Gastrocnemius medialis (tissue), 4 donors: ENCODE measurements around the gene KIAA2012. TPM values are rescaled to one million over a fixed set of nuclear protein-coding genes. Genes with fewer than 3 reads are reported as not detected.
"Not testable (repeated sequence)": the region's sequence is repeated elsewhere in the genome, so short reads cannot be mapped to it uniquely, and the experiment has no call there.

Source experiments
- ATAC-seq, 2 donors: fragments of 150-250 bp; one replicate each; pipeline ENCODE4 v1.9.1; 2016
- DNase-seq, 2 donors: peaks; one replicate each; pipeline ENCODE4 v3.0.0-alpha.2; 2019
- H3K27ac ChIP-seq, 4 donors: fragments of 200-600 bp; sonication (generic); 1 replicate in 1 of 4; 2 replicates in 3 of 4; pipeline ENCODE4 v1.5.1; 2016 to 2018; ENCODE audit warnings: mild to moderate bottlenecking in 2 of 4, moderate library complexity in 1 of 4
- H3K27me3 ChIP-seq, 3 donors: fragments of 200-600 bp; sonication (generic) in 2 of 3; 1 replicate in 1 of 3; 2 replicates in 2 of 3; pipeline versions ENCODE4 v1.5.1 to v1.6.0; 2016 to 2019; ENCODE audit warnings: mild to moderate bottlenecking in 1 of 3, moderate library complexity in 1 of 3
- H3K36me3 ChIP-seq, 2 donors: fragments of 200-600 bp; sonication (generic) in 1 of 2; one replicate each; pipeline ENCODE4 v1.5.1; 2017 to 2018
- H3K4me1 ChIP-seq, 2 donors: fragments of 200-600 bp; sonication (generic) in 1 of 2; one replicate each; pipeline ENCODE4 v1.5.1; 2016 to 2017; ENCODE audit warnings: mild to moderate bottlenecking in 2 of 2
- H3K4me3 ChIP-seq, 4 donors: fragments of 200-600 bp; sonication (generic) in 3 of 4; 1 replicate in 1 of 4; 2 replicates in 3 of 4; pipeline ENCODE4 v1.5.1; 2016 to 2019; ENCODE audit warnings: mild to moderate bottlenecking in 2 of 4
- H3K9me3 ChIP-seq, 3 donors: fragments of 200-600 bp; sonication (generic) in 2 of 3; 1 replicate in 1 of 3; 2 replicates in 2 of 3; pipeline ENCODE4 v1.5.1; 2016 to 2019
- CTCF ChIP-seq, 5 experiments: fragments of 450-650 bp in 3 of 5; fragments of 200-600 bp in 2 of 5; sonication (generic) in 2 of 5; IDR thresholded peaks in 4 of 5; conservative IDR thresholded peaks in 1 of 5; 1 replicate in 4 of 5; 2 replicates in 1 of 5; pipeline ENCODE4 v1.5.1; 2016 to 2019; ENCODE audit warnings: antibody characterized with exemption in 5 of 5, mild to moderate bottlenecking in 3 of 5, moderate library complexity in 3 of 5
- POLR2A ChIP-seq, 2 donors: fragments of 450-650 bp; IDR thresholded peaks; one replicate each; pipeline ENCODE4 v1.6.1; 2017; ENCODE audit warnings: antibody characterized with exemption in 2 of 2, mild to moderate bottlenecking in 2 of 2, moderate library complexity in 2 of 2
- in situ Hi-C, 4 donors: fragments of 200-750 bp; cut with MboI; loops; one replicate each; pipeline versions ENCODE4 v1.15.0 to v1.8.0; 2017; ENCODE audit warnings: low sequenced_read_pairs in 4 of 4
- intact Hi-C: fragments of 100-400 bp; cut with DNase I; formaldehyde crosslinking; loops from one replicate; pipeline ENCODE4 v1.15.1; 2023; ENCODE audit warnings: low total_unique reads
- total RNA-seq, 4 donors: library from RNA; depleted of rRNA; stranded (reverse); fragments of >200 nt; gene quantifications; one replicate each; pipeline versions ENCODE4 v1.1.0 to v1.2.3, GENCODE V29; 2016

KIAA2012 gene
- total RNA-seq, 4 donors from 2014 or later = not detected

DNA sequence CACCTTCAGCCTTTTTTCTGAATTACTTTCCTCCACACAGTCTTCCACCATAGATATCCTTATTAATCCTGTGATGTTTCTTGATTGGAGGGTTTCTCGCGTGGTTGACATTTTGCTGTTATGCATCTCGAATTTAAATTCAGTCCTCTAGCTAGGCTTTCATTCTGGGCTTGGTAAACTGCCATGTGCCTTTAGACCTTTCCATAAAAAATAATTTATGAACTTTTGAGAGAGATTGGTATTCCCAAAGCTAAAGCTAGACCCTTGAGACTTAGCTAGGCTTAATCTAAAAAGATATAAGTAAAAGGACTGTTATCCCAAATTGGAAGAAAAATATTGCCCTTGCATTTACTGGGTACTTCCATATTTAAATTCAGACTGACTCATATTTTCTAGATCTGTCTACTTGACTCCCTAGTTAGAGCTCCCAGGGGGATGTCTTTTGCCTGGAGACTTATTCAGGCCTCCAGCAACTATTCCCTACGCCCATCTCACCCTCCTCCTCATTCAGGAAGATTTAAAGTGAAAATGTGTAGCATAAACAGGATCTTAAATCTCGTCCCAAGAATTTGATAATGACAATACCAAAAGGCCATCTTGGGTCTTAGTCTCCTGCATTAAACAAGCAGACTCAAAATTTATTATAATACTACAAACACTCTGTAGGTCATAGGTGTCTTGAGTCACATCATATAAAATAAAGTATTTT is 60.3 kb downstream of the KIAA2012 start:
- Histone ChIP-seq H3K36me3 (no peaks in the 10 kb centered on the region), H3K9me3 (no peaks in the 10 kb centered on the region), H3K4me1 (no peaks in the 10 kb centered on the region), H3K27me3 (no peaks in the 10 kb centered on the region), H3K27ac (no peak overlapping the region), H3K4me3 (no peak overlapping the region)
- in situ Hi-C loops = no loop called here
- no peak for TF ChIP-seq CTCF (IDR thresholded peaks at IDR 0.05 in 4 of 5, conservative IDR thresholded peaks at IDR 0.05 in 1 of 5)
- no peak for TF ChIP-seq POLR2A (IDR thresholded peaks at IDR 0.05)
- DNase-seq = no peak
- no peak for ATAC-seq
- intact Hi-C loops = no loop called here

GRCh38 chr2:202133909-202134265 is 60.8 kb downstream of the KIAA2012 start:
- Histone ChIP-seq H3K27me3 (no peaks in the 10 kb centered on the region), H3K9me3 (no peaks in the 10 kb centered on the region), H3K4me1 (no peaks in the 10 kb centered on the region), H3K27ac (no peak overlapping the region), H3K36me3 (no peaks in the 10 kb centered on the region), H3K4me3 (no peak overlapping the region)
- TF ChIP-seq CTCF (IDR thresholded peaks at IDR 0.05 in 4 of 5, conservative IDR thresholded peaks at IDR 0.05 in 1 of 5) = no peak
- TF ChIP-seq POLR2A (IDR thresholded peaks at IDR 0.05) = no peak
- no peak for ATAC-seq
- intact Hi-C loops = no loop called here
- in situ Hi-C loops = no loop called here
- DNase-seq = no peak

GRCh38 chr2:202135091-202135874 is 62.2 kb downstream of the KIAA2012 start:
- TF ChIP-seq CTCF (IDR thresholded peaks at IDR 0.05 in 4 of 5, conservative IDR thresholded peaks at IDR 0.05 in 1 of 5) = no peak
- TF ChIP-seq POLR2A (IDR thresholded peaks at IDR 0.05) = no peak
- intact Hi-C loops (no loop called here), in situ Hi-C loops (no loop called here)
- Histone ChIP-seq H3K36me3 (no peaks in the 10 kb centered on the region), H3K27me3 (no peaks in the 10 kb centered on the region), H3K9me3 (no peaks in the 10 kb centered on the region), H3K4me1 (no peaks in the 10 kb centered on the region), H3K4me3 (no peak overlapping the region), H3K27ac (no peak overlapping the region)
- peak; percentile 38 to 61 for DNase-seq
- peak; percentile 64 to 68 for ATAC-seq

DNA sequence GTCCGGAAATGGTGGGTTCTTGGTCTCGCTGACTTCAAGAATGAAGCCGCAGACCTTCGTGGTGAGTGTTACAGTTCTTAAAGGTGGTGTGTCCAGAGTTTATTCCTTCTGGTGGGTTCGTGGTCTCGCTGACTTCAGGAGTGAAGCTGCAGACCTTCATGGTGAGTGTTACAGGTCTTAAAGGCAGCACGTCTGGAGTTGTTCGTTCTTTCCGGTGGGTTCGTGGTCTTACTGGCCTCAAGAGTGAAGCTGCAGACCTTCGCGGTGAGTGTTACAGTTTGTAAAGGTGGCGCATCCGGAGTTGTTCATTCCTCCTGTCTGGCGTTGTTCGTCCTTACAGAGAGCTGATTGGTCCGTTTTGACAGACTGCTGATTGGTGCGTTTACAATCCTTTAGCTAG is 63.0 kb downstream of the KIAA2012 start:
- intact Hi-C loops, H3K4me1 ChIP-seq, in situ Hi-C loops, H3K27me3 ChIP-seq, H3K27ac ChIP-seq, ATAC-seq, DNase-seq, H3K36me3 ChIP-seq, H3K9me3 ChIP-seq, H3K4me3 ChIP-seq: not testable (repeated sequence)

- in situ Hi-C loops = no loop called here
- Histone ChIP-seq H3K27me3 (no peaks in the 10 kb centered on the region), H3K36me3 (no peaks in the 10 kb centered on the region), H3K9me3 (no peaks in the 10 kb centered on the region), H3K27ac (no peak overlapping the region), H3K4me1 (no peaks in the 10 kb centered on the region), H3K4me3 (no peak overlapping the region)
- DNase-seq = no peak
- TF ChIP-seq POLR2A (IDR thresholded peaks at IDR 0.05) (no peak), CTCF (IDR thresholded peaks at IDR 0.05 in 4 of 5, conservative IDR thresholded peaks at IDR 0.05 in 1 of 5) (no peak)
- intact Hi-C loops = no loop called here
- no peak for ATAC-seq
These were observed 63.5 kb downstream of the KIAA2012 start for GRCh38 chr2:202136526-202136925.
